SK-N-SH (cell line): ENCODE results near the gene NPAS3. TPM values are rescaled to one million over a fixed set of nuclear protein-coding genes. Genes with fewer than 3 reads are reported as not detected.

Experiments
- CTCF ChIA-PET: fragments of 300-600, 350-600 bp; formaldehyde crosslinking; extraction: SDS; loops from one replicate; lab custom pipeline; 2021; lab: Yijun Ruan, JAX
- POLR2A ChIA-PET: fragments of 350-600 bp; sonication (Branson Sonifier 250); formaldehyde crosslinking; extraction: SDS; loops from one replicate; lab custom pipeline; 2020; ENCODE audit warnings: antibody characterized with exemption, inconsistent platforms; lab: Yijun Ruan, JAX
- DNase-seq: peaks from one replicate; pipeline ENCODE4 v3.0.0; 2012
- H2AFZ ChIP-seq: fragments of 200-600 bp; sonication (generic); 2 replicates; pipeline ENCODE4 v1.8.1; 2016; ENCODE audit warnings: antibody characterized with exemption, mild to moderate bottlenecking, low read depth
- H3F3A ChIP-seq: fragments of 200-600 bp; sonication (generic); replicated peaks from 2 replicates; pipeline ENCODE3; 2016; ENCODE audit warnings: antibody characterized with exemption, mild to moderate bottlenecking; ENCODE audit not compliant: insufficient read depth
- H3K27ac ChIP-seq, 2 experiments: fragments of 200-500 bp in 1 of 2; fragments of 200-600 bp in 1 of 2; sonication (Bioruptor generic) in 1 of 2; sonication (generic), shearing (Covaris generic) in 1 of 2; 2 replicates each; pipeline versions ENCODE4 v1.5.1 to v1.6.1; 2014 to 2016; ENCODE audit warnings: low read depth in 2 of 2, inconsistent platforms in 1 of 2, low read length in 1 of 2, mild to moderate bottlenecking in 1 of 2, mixed read lengths in 1 of 2
- H3K27me3 ChIP-seq: fragments of 200-600 bp; sonication (generic), shearing (Covaris generic); 2 replicates; pipeline ENCODE4 v1.6.1; 2016; ENCODE audit warnings: mixed run types; ENCODE audit not compliant: insufficient read depth
- H3K36me3 ChIP-seq, 2 experiments: fragments of 200-500 bp in 1 of 2; fragments of 200-600 bp in 1 of 2; sonication (Bioruptor generic) in 1 of 2; sonication (generic) in 1 of 2; replicated peaks in 1 of 2; 2 replicates each; pipeline versions ENCODE3 to v1.5.1; 2014 to 2016; ENCODE audit warnings: low read length in 1 of 2, mild to moderate bottlenecking in 1 of 2; ENCODE audit not compliant: insufficient read depth in 2 of 2, control insufficient read depth in 1 of 2
- H3K4me1 ChIP-seq, 2 experiments: fragments of 200-500 bp in 1 of 2; fragments of 200-600 bp in 1 of 2; sonication (Bioruptor generic) in 1 of 2; sonication (generic), shearing (Covaris generic) in 1 of 2; 2 replicates each; pipeline versions ENCODE4 v1.5.1 to v1.6.1; 2014 to 2016; ENCODE audit warnings: low read depth in 1 of 2, low read length in 1 of 2, mixed run types in 1 of 2; ENCODE audit not compliant: insufficient read depth in 2 of 2, control insufficient read depth in 1 of 2
- H3K4me2 ChIP-seq: fragments of 200-600 bp; sonication (generic), shearing (Covaris generic); 2 replicates; pipeline ENCODE4 v1.6.1; 2017; ENCODE audit warnings: mixed run types
- H3K4me3 ChIP-seq, 2 experiments: fragments of 200-500 bp in 1 of 2; fragments of 200-600 bp in 1 of 2; sonication (Bioruptor generic) in 1 of 2; sonication (generic), shearing (Covaris generic) in 1 of 2; 2 replicates each; pipeline versions ENCODE4 v1.5.1 to v1.8.1; 2014 to 2016; ENCODE audit warnings: low read depth in 2 of 2, inconsistent platforms in 1 of 2, low read length in 1 of 2, mild to moderate bottlenecking in 1 of 2, mixed read lengths in 1 of 2, moderate library complexity in 1 of 2
- H3K79me2 ChIP-seq: fragments of 200-600 bp; sonication (generic); 2 replicates; pipeline ENCODE4 v1.8.1; 2017; ENCODE audit warnings: mild to moderate bottlenecking; ENCODE audit not compliant: insufficient read depth
- H3K9ac ChIP-seq: fragments of 200-600 bp; sonication (generic); 2 replicates; pipeline ENCODE4 v1.6.1; 2017; ENCODE audit warnings: mixed run types
- H3K9me2 ChIP-seq: fragments of 200-600 bp; sonication (generic); 2 replicates; pipeline ENCODE4 v1.6.1; 2017; ENCODE audit warnings: mixed run types
- H3K9me3 ChIP-seq: fragments of 200-600 bp; sonication (generic); 2 replicates; pipeline ENCODE4 v1.6.1; 2017; ENCODE audit warnings: mixed run types, mild to moderate bottlenecking, moderate library complexity
- H4K20me1 ChIP-seq: fragments of 200-600 bp; sonication (generic); 2 replicates; pipeline ENCODE4 v1.6.1; 2017; ENCODE audit warnings: mild to moderate bottlenecking, mixed run types; ENCODE audit not compliant: insufficient read depth
- CHD2 ChIP-seq: fragments of 150-350 bp; IDR thresholded peaks from 2 replicates; pipeline ENCODE4 v1.6.1; 2018; ENCODE audit warnings: low read length; ENCODE audit not compliant: partially characterized antibody
- ELF1 ChIP-seq: IDR thresholded peaks from 2 replicates; pipeline ENCODE4 v1.4.0; 2012
- GABPA ChIP-seq: IDR thresholded peaks from 2 replicates; pipeline ENCODE4 v1.4.0; 2012; ENCODE audit warnings: low read depth, mild to moderate bottlenecking
- MEF2A ChIP-seq: IDR thresholded peaks from 2 replicates; pipeline ENCODE4 v1.4.0; 2012; ENCODE audit warnings: low read depth, borderline replicate concordance
- NRF1 ChIP-seq: IDR thresholded peaks from 2 replicates; pipeline ENCODE4 v1.6.1; 2012; ENCODE audit warnings: low read depth, mild to moderate bottlenecking, low read length
- SIN3A ChIP-seq: IDR thresholded peaks from 2 replicates; pipeline ENCODE4 v1.6.1; 2012; ENCODE audit warnings: low read depth, mild to moderate bottlenecking, low read length, moderate library complexity, borderline replicate concordance
- TEAD4 ChIP-seq: IDR thresholded peaks from 2 replicates; pipeline ENCODE4 v1.4.0; 2012; ENCODE audit warnings: mild to moderate bottlenecking, borderline replicate concordance; ENCODE audit not compliant: insufficient read depth
- WGBS: methylation state at CpG from one replicate; pipeline ENCODE4 v1.1.6; 2017; ENCODE audit warnings: low lambda C conversion rate; 5-methylcytosine and 5-hydroxymethylcytosine counted together
- polyA plus RNA-seq, 3 experiments: library from polyadenylated mRNA; depleted of rRNA; stranded (reverse); fragments of >200 nt; gene quantifications; 2 replicates each; pipeline ENCODE4 v1.2.3, GENCODE V29; 2012
- TF ChIP-seq, protein P1 (sequence below): IDR thresholded peaks from 2 replicates; pipeline ENCODE4; 2012
- TF ChIP-seq, protein P2 (sequence below): fragments of 200-600 bp; sonication (generic); IDR thresholded peaks from 2 replicates; pipeline ENCODE4 v1.6.1; 2017; ENCODE audit warnings: antibody characterized with exemption, mild to moderate bottlenecking, moderate library complexity
- TF ChIP-seq, protein P3 (sequence below): IDR thresholded peaks from 2 replicates; pipeline ENCODE4 v1.4.0; 2012; ENCODE audit warnings: low read depth, borderline replicate concordance
- TF ChIP-seq, protein P4 (sequence below): IDR thresholded peaks from 2 replicates; pipeline ENCODE4 v1.4.0; 2012; ENCODE audit warnings: low read depth, borderline replicate concordance
- TF ChIP-seq, protein P5 (sequence below): fragments of 150-350 bp; IDR thresholded peaks from 2 replicates; pipeline ENCODE4 v1.6.1; 2017; ENCODE audit warnings: antibody characterized with exemption, low read length, low read depth, borderline replicate concordance
- TF ChIP-seq, protein P6 (sequence below): fragments of 150-350 bp; IDR thresholded peaks from 2 replicates; pipeline ENCODE4 v1.6.1; 2016; ENCODE audit warnings: mild to moderate bottlenecking, low read depth, low read length

NPAS3 gene
- polyA plus RNA-seq, 1 of the 3 experiments (the other 2 are of a cell fraction): 4.3 TPM

DNA sequence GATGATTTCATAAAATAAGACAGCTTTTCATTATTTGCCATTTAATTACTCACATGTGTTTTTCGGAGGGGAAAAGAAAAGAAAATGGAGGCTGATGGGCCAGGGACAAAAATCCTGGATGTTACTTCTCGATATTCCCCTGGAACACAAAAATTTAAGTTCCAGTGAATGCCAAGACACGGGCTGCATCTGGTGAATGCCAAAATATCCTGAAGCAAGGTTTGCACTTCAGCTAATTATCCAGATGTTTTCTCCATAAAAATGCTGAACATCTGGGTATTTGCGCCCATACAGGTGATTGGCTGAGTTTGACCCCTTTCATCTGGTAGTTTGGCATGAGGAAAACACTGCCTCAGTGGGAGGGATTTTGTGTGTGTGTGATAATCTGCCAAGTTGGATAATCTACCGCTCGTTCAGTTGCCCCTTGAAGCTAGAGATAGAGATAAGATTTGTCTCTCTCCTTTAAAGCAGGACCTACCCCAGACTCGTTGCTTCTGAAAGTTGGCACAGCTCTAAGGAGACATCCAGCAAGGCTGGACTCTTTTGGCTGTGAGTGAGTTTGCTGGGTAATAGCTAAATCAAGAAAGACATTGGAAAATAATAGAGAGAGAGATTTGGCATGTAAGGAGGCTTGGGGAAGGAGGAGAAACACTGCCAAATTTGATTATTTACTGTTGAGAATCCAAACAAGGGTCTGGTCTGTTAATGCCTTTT lies 622.2 kb downstream of the NPAS3 start (continued):
- TF ChIP-seq, protein P1, sequence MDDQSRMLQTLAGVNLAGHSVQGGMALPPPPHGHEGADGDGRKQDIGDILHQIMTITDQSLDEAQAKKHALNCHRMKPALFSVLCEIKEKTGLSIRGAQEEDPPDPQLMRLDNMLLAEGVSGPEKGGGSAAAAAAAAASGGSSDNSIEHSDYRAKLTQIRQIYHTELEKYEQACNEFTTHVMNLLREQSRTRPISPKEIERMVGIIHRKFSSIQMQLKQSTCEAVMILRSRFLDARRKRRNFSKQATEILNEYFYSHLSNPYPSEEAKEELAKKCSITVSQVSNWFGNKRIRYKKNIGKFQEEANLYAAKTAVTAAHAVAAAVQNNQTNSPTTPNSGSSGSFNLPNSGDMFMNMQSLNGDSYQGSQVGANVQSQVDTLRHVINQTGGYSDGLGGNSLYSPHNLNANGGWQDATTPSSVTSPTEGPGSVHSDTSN: no peak

DNA sequence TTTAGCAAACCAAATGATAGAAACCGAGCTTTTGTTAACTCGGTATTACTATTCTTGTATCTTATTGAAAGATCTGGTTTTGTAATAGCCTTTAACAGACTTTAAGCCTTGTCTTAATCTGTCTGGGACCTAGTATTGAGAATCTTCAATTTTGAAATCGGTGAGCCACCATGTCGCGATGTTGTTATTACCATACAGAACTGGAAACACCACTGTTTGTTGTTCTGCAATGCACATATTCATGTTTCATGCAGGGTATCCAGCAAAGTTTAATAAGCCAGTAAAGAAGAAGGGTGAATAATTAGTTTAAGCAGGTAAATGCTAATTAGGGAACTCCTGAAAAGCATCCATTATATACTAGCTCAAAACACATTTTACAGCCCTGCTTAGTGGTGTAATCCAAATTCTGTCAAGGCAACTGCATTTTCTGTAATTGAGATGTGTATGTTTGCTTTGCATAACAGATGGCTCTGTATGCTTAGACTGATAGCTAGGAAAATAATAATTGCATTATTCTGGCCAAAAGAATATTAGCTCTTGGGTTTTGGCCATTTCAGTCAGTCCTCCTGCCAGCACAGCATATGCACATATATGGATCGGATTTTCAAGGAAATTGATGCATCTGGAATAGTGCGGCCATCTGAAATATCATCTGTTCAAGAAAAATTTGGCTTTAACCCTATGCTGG lies 623.0 kb downstream of the NPAS3 start:
- Histone ChIP-seq H3K27me3 (no peaks in the 10 kb centered on the region), H3K79me2 (no peaks in the 10 kb centered on the region), H4K20me1 (no peaks in the 10 kb centered on the region), H3K4me1 (peaks cover 15 to 40% of the 10 kb centered on the region in 2 experiments), H3F3A (peaks cover 15% of the 10 kb centered on the region), H2AFZ (no peak overlapping the region), H3K9me2 (no peaks in the 10 kb centered on the region), H3K4me3 (no peak overlapping the region), H3K9ac (no peak overlapping the region), H3K9me3 (no peaks in the 10 kb centered on the region), H3K4me2 (no peak overlapping the region), H3K36me3 (no peaks in the 10 kb centered on the region), H3K27ac (peak overlapping the region in 1 of 2 experiments; percentile 6; a peak in 1 of 4 replicates)
- ChIA-PET CTCF (interaction anchor here (0.7 to 1.2 kb wide), 2 partner anchors 11 to 75 kb away, joined by 3 read pairs; no protein-coding TSS in a partner anchor), POLR2A (no interaction called here)
- DNase-seq: no peak
- 70% methylated on average over 7 of the region's 7 CpGs for WGBS
- TF ChIP-seq SIN3A: no peak
- TF ChIP-seq, protein P2, sequence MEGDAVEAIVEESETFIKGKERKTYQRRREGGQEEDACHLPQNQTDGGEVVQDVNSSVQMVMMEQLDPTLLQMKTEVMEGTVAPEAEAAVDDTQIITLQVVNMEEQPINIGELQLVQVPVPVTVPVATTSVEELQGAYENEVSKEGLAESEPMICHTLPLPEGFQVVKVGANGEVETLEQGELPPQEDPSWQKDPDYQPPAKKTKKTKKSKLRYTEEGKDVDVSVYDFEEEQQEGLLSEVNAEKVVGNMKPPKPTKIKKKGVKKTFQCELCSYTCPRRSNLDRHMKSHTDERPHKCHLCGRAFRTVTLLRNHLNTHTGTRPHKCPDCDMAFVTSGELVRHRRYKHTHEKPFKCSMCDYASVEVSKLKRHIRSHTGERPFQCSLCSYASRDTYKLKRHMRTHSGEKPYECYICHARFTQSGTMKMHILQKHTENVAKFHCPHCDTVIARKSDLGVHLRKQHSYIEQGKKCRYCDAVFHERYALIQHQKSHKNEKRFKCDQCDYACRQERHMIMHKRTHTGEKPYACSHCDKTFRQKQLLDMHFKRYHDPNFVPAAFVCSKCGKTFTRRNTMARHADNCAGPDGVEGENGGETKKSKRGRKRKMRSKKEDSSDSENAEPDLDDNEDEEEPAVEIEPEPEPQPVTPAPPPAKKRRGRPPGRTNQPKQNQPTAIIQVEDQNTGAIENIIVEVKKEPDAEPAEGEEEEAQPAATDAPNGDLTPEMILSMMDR: no peak
- no peak for TF ChIP-seq MEF2A
- TF ChIP-seq GABPA: no peak
- TF ChIP-seq, protein P3, sequence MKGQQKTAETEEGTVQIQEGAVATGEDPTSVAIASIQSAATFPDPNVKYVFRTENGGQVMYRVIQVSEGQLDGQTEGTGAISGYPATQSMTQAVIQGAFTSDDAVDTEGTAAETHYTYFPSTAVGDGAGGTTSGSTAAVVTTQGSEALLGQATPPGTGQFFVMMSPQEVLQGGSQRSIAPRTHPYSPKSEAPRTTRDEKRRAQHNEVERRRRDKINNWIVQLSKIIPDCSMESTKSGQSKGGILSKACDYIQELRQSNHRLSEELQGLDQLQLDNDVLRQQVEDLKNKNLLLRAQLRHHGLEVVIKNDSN: no peak

DNA sequence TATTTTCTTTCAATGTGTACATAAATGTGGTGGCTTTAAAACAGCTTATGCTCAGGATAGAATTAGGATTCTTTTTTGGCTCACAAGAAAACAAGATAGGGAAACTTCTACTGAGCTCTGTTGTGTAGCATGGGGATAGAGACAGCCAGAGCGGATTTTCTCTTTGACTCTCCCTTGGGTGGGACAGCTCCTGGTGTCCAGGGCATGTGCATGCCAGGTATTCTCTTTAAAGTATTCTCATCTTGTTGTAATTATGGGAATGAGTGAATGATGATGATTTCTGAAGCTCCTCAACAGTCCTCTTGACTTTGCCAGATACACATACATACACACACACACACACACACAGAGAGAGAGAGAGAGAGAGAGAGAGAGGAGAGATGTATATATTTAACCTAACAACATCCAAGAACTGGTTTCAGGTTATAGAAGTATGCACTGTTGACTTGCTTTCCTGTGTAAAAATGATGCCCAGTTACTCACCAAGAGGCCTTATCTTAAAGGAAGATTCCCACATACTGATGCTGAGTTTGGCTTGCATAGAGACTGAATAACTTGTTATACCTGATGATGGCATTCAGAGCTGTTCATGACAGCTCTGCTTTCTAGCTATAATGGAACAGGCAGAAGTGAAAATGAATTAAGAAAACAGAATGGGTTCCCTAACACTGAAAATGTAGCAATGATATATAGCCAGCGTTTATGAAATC lies 624.7 kb downstream of the NPAS3 start:
- H2AFZ ChIP-seq: no peak overlapping the region
- ChIA-PET CTCF (no interaction called here), POLR2A (no interaction called here)
- H3K79me2 ChIP-seq: no peaks in the 10 kb centered on the region
- no peaks in the 10 kb centered on the region for H3K9me3 ChIP-seq
- H3K9me2 ChIP-seq: no peaks in the 10 kb centered on the region
- H3K27ac ChIP-seq: peak overlapping the region in 1 of 2 experiments; percentile 67; a peak in 1 of 4 replicates
- no peak overlapping the region for H3K4me2 ChIP-seq
- no peaks in the 10 kb centered on the region for H3K27me3 ChIP-seq
- peaks cover 16 to 50% of the 10 kb centered on the region in 2 experiments for H3K4me1 ChIP-seq
- no peak for DNase-seq
- H3K9ac ChIP-seq: no peak overlapping the region
- H3F3A ChIP-seq: peaks cover 13% of the 10 kb centered on the region
- WGBS: 78% methylated on average over 2 of the region's 2 CpGs
- H3K4me3 ChIP-seq: no peak overlapping the region
- no peaks in the 10 kb centered on the region for H4K20me1 ChIP-seq
- H3K36me3 ChIP-seq: no peaks in the 10 kb centered on the region
- TF ChIP-seq TEAD4 (no peak), NRF1 (no peak), ELF1 (no peak), CHD2 (no peak)
- TF ChIP-seq, protein P4, sequence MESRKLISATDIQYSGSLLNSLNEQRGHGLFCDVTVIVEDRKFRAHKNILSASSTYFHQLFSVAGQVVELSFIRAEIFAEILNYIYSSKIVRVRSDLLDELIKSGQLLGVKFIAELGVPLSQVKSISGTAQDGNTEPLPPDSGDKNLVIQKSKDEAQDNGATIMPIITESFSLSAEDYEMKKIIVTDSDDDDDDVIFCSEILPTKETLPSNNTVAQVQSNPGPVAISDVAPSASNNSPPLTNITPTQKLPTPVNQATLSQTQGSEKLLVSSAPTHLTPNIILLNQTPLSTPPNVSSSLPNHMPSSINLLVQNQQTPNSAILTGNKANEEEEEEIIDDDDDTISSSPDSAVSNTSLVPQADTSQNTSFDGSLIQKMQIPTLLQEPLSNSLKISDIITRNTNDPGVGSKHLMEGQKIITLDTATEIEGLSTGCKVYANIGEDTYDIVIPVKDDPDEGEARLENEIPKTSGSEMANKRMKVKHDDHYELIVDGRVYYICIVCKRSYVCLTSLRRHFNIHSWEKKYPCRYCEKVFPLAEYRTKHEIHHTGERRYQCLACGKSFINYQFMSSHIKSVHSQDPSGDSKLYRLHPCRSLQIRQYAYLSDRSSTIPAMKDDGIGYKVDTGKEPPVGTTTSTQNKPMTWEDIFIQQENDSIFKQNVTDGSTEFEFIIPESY: no peak
- TF ChIP-seq, protein P5, sequence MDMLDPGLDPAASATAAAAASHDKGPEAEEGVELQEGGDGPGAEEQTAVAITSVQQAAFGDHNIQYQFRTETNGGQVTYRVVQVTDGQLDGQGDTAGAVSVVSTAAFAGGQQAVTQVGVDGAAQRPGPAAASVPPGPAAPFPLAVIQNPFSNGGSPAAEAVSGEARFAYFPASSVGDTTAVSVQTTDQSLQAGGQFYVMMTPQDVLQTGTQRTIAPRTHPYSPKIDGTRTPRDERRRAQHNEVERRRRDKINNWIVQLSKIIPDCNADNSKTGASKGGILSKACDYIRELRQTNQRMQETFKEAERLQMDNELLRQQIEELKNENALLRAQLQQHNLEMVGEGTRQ: no peak
- TF ChIP-seq, protein P6, sequence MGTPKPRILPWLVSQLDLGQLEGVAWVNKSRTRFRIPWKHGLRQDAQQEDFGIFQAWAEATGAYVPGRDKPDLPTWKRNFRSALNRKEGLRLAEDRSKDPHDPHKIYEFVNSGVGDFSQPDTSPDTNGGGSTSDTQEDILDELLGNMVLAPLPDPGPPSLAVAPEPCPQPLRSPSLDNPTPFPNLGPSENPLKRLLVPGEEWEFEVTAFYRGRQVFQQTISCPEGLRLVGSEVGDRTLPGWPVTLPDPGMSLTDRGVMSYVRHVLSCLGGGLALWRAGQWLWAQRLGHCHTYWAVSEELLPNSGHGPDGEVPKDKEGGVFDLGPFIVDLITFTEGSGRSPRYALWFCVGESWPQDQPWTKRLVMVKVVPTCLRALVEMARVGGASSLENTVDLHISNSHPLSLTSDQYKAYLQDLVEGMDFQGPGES: no peak
